Activated CD4-positive, alpha-beta T cell treated with anti-CD3 and anti-CD28 coated beads, Interleukin-10, Interleukin-2, amounts not matched to agents 100 ng/mL and 50 ng/mL, durations not matched to agents 16 hours and 8 hours (primary cell): ENCODE data around the gene NDUFB3.

ENCODE experiments used
- DNase-seq: peaks from one replicate; pipeline ENCODE4 v3.0.0-alpha.2; 2020

NDUFB3 gene

GRCh38 chr2:201130524-201131186 lies 58.9 kb downstream of the NDUFB3 start:
- DNase-seq = peak; percentile 89

- DNase-seq = peak; percentile 80
Observed at GRCh38 chr2:201132518-201132917, 60.7 kb downstream of the NDUFB3 start.
